OCI-LY1 (cell line): ENCODE data around the gene F7.
"Not testable (repeated sequence)": the region's sequence is repeated elsewhere in the genome, so short reads cannot be mapped to it uniquely, and the experiment has no call there.

ENCODE experiments used
- H2AFZ ChIP-seq: fragments of 200-600 bp; sonication (generic), shearing (Covaris generic); 2 replicates; pipeline ENCODE4 v1.6.0; 2014; ENCODE audit warnings: antibody characterized with exemption, mild to moderate bottlenecking, low read length
- H3F3A ChIP-seq: fragments of 200-600 bp; sonication (generic), shearing (Covaris generic); 2 replicates; pipeline ENCODE4 v1.6.0; 2014; ENCODE audit warnings: mild to moderate bottlenecking, antibody characterized with exemption, low read length, moderate library complexity; ENCODE audit not compliant: insufficient read depth
- H3K27ac ChIP-seq: fragments of 200-600 bp; sonication (generic); 2 replicates; pipeline ENCODE4 v1.5.1; 2014; ENCODE audit warnings: low read length, mixed run types, mild to moderate bottlenecking, low read depth; ENCODE audit not compliant: poor library complexity, severe bottlenecking
- H3K27me3 ChIP-seq: fragments of 200-600 bp; sonication (generic); 2 replicates; pipeline ENCODE4 v1.6.0; 2014; ENCODE audit warnings: antibody characterized with exemption, mild to moderate bottlenecking, low read length, moderate library complexity; ENCODE audit not compliant: insufficient read depth
- H3K36me3 ChIP-seq: fragments of 200-600 bp; sonication (generic); 2 replicates; pipeline ENCODE4 v1.6.1; 2014; ENCODE audit warnings: mild to moderate bottlenecking, antibody characterized with exemption, low read length, moderate library complexity, mixed read lengths; ENCODE audit not compliant: insufficient read depth
- H3K4me1 ChIP-seq: fragments of 200-600 bp; sonication (generic); 2 replicates; pipeline ENCODE4 v1.5.1; 2014; ENCODE audit warnings: mild to moderate bottlenecking, low read length, moderate library complexity; ENCODE audit not compliant: insufficient read depth, severe bottlenecking
- H3K4me2 ChIP-seq: fragments of 200-600 bp; sonication (generic), shearing (Covaris generic); 2 replicates; pipeline ENCODE4 v1.6.1; 2014; ENCODE audit warnings: low read length
- H3K4me3 ChIP-seq: fragments of 200-600 bp; sonication (generic); 2 replicates; pipeline ENCODE4 v1.5.1; 2014; ENCODE audit warnings: low read length, low read depth, mild to moderate bottlenecking, mixed read lengths; ENCODE audit not compliant: poor library complexity, severe bottlenecking
- H3K79me2 ChIP-seq: fragments of 200-600 bp; shearing (Covaris generic); 2 replicates; pipeline ENCODE4 v1.6.1; 2016; ENCODE audit warnings: mixed run types, low read length, mixed read lengths; ENCODE audit not compliant: insufficient read depth
- H3K9ac ChIP-seq: fragments of 200-600 bp; sonication (generic), shearing (Covaris generic); 2 replicates; pipeline ENCODE4 v1.6.1; 2014; ENCODE audit warnings: mild to moderate bottlenecking, low read length, mixed read lengths
- H3K9me2 ChIP-seq: fragments of 200-600 bp; sonication (generic), shearing (Covaris generic); 2 replicates; pipeline ENCODE4 v1.6.1; 2014; ENCODE audit warnings: low read depth, mild to moderate bottlenecking, low read length, mixed read lengths
- H3K9me3 ChIP-seq: fragments of 200-600 bp; shearing (Covaris generic); 2 replicates; pipeline ENCODE4 v1.6.1; 2014; ENCODE audit warnings: low read length, mixed read lengths
- H4K20me1 ChIP-seq: fragments of 200-600 bp; sonication (generic), shearing (Covaris generic); 2 replicates; pipeline ENCODE4 v1.6.0; 2016; ENCODE audit warnings: mild to moderate bottlenecking, low read length; ENCODE audit not compliant: insufficient read depth
- CTCF ChIP-seq: fragments of 200-600 bp; sonication (generic), shearing (Covaris generic); IDR thresholded peaks from 2 replicates; pipeline ENCODE4 v1.5.1; 2017; ENCODE audit warnings: mild to moderate bottlenecking, antibody characterized with exemption, low read length, moderate library complexity, mixed read lengths
- EZH2 ChIP-seq: fragments of 200-600 bp; sonication (generic), shearing (Covaris generic); IDR thresholded peaks from 2 replicates; pipeline ENCODE4 v1.8.0; 2017; ENCODE audit warnings: borderline replicate concordance, mixed run types, mild to moderate bottlenecking, antibody characterized with exemption, low read length, moderate library complexity, mixed read lengths

The F7 gene

GRCh38 chr13:113105032-113105920 is at the start of gene F7:
Gene F7 (plus strand): TSS chr13:113105791. CDS start chr13:113105842, 51 bp downstream.
- H3K4me1 ChIP-seq: no peaks in the 10 kb centered on the region
- H3K4me3 ChIP-seq: no peak within 1 kb of the TSS
- H3K4me2 ChIP-seq: no peak within 1 kb of the TSS
- no peaks in the 10 kb centered on the region for H3K36me3 ChIP-seq
- no peaks in the 10 kb centered on the region for H3F3A ChIP-seq
- H3K27ac ChIP-seq: no peak within 1 kb of the TSS
- H3K79me2 ChIP-seq: no peaks in the 10 kb centered on the region
- no peak within 1 kb of the TSS for H3K9ac ChIP-seq
- H3K9me3 ChIP-seq: no peaks in the 10 kb centered on the region
- no peaks in the 10 kb centered on the region for H3K9me2 ChIP-seq
- no peaks in the 10 kb centered on the region; the same call in 1 of the 2 replicates for H3K27me3 ChIP-seq
- no peaks in the 10 kb centered on the region for H4K20me1 ChIP-seq
- TF ChIP-seq EZH2 (no peak), CTCF (no peak)
- no peak within 1 kb of the TSS for H2AFZ ChIP-seq

GRCh38 chr13:113057084-113057483 is 48.5 kb upstream of the F7 start:
- TF ChIP-seq CTCF (no peak), EZH2 (no peak)
- Histone ChIP-seq H3F3A (no peaks in the 10 kb centered on the region), H3K36me3 (no peaks in the 10 kb centered on the region), H3K9ac (no peak overlapping the region), H2AFZ (no peak overlapping the region), H3K9me2 (no peaks in the 10 kb centered on the region), H3K4me2 (no peak overlapping the region), H3K27me3 (0 out of 2 replicates have a peak, but pooled peaks cover 5% of the 10 kb centered on the region), H3K4me1 (no peaks in the 10 kb centered on the region), H3K27ac (no peak overlapping the region), H3K79me2 (no peaks in the 10 kb centered on the region), H4K20me1 (no peaks in the 10 kb centered on the region), H3K4me3 (no peak overlapping the region), H3K9me3 (0 out of 2 replicates have a peak, but pooled peaks cover 2% of the 10 kb centered on the region)

GRCh38 chr13:113057559-113057958 is 48.0 kb upstream of the F7 start:
- H3K4me2 ChIP-seq, H3F3A ChIP-seq, H3K9me2 ChIP-seq, H2AFZ ChIP-seq, H3K36me3 ChIP-seq, H3K27ac ChIP-seq, H3K4me1 ChIP-seq, H3K27me3 ChIP-seq, H3K9ac ChIP-seq, H4K20me1 ChIP-seq, H3K9me3 ChIP-seq, H3K79me2 ChIP-seq, H3K4me3 ChIP-seq: not testable (repeated sequence)
